Tibial artery (tissue), 4 donors: ENCODE measurements around the gene POR.

Source experiments
- DNase-seq, 2 donors: peaks; one replicate each; pipeline ENCODE4 v3.0.0-alpha.2; 2019
- H3K27ac ChIP-seq, 2 donors: fragments of 200-600 bp; sonication (generic) in 1 of 2; 1 replicate in 1 of 2; 2 replicates in 1 of 2; pipeline ENCODE4 v1.5.1; 2018 to 2019; ENCODE audit warnings: mild to moderate bottlenecking in 1 of 2
- H3K27me3 ChIP-seq, 2 donors: fragments of 200-600 bp; sonication (generic) in 1 of 2; one replicate each; pipeline versions ENCODE4 v1.5.1 to v1.6.0; 2016 to 2019
- H3K36me3 ChIP-seq, 3 donors: fragments of 200-600 bp; sonication (generic) in 2 of 3; one replicate each; pipeline ENCODE4 v1.5.1; 2016 to 2019; ENCODE audit warnings: mild to moderate bottlenecking in 2 of 3
- H3K4me1 ChIP-seq, 4 donors: fragments of 200-600 bp; sonication (generic) in 2 of 4; 1 replicate in 3 of 4; 2 replicates in 1 of 4; pipeline ENCODE4 v1.5.1; 2016 to 2019
- H3K4me3 ChIP-seq, 2 donors: fragments of 200-600 bp; sonication (generic) in 1 of 2; 1 replicate in 1 of 2; 2 replicates in 1 of 2; pipeline ENCODE4 v1.5.1; 2018 to 2019; ENCODE audit warnings: mild to moderate bottlenecking in 2 of 2
- H3K9me3 ChIP-seq, 3 donors: fragments of 200-600 bp; sonication (generic) in 1 of 3; one replicate each; pipeline ENCODE4 v1.5.1; 2016 to 2019
- CTCF ChIP-seq, 2 experiments: fragments of 200-600 bp in 1 of 2; fragments of 450-650 bp in 1 of 2; IDR thresholded peaks; one replicate each; pipeline ENCODE4 v1.5.1; 2017 to 2019; ENCODE audit warnings: antibody characterized with exemption in 2 of 2, mild to moderate bottlenecking in 1 of 2, moderate library complexity in 1 of 2
- intact Hi-C: fragments of 100-400 bp; cut with DNase I; formaldehyde crosslinking; loops from one replicate; pipeline ENCODE4 v1.15.0; 2023; ENCODE audit warnings: low total_unique reads

Gene POR

GRCh38 chr7:75981203-75981452 lies 66.2 kb downstream of the POR start:
- intact Hi-C loops: no loop called here
- Histone ChIP-seq H3K4me3 (no peak overlapping the region), H3K27ac (no peak overlapping the region), H3K9me3 (no peaks in the 10 kb centered on the region), H3K4me1 (peaks cover 0 to 14% (median 9%) of the 10 kb centered on the region in 4 donors), H3K27me3 (no peaks in the 10 kb centered on the region), H3K36me3 (peaks cover 22 to 71% (median 69%) of the 10 kb centered on the region in 3 donors)
- TF ChIP-seq CTCF (IDR thresholded peaks at IDR 0.05): no peak
- DNase-seq: no peak

GRCh38 chr7:75981453-75982305 lies 66.7 kb downstream of the POR start:
- Histone ChIP-seq H3K9me3 (no peaks in the 10 kb centered on the region), H3K36me3 (peaks cover 27 to 76% (median 74%) of the 10 kb centered on the region in 3 donors), H3K4me3 (no peak overlapping the region), H3K27ac (no peak overlapping the region), H3K27me3 (no peaks in the 10 kb centered on the region), H3K4me1 (peaks cover 0 to 14% (median 9%) of the 10 kb centered on the region in 4 donors)
- TF ChIP-seq CTCF (IDR thresholded peaks at IDR 0.05): no peak
- intact Hi-C loops: no loop called here
- peak in 1 of 2 donors; percentile 67 for DNase-seq

- peak in 1 of 2 donors; percentile 66 for DNase-seq
- H3K27ac ChIP-seq: peak overlapping the region in 1 of 2 donors; percentile 19
- H3K4me3 ChIP-seq: no peak overlapping the region
- intact Hi-C loops: no loop called here
- H3K36me3 ChIP-seq: peaks cover 35 to 84% (median 82%) of the 10 kb centered on the region in 3 donors
- TF ChIP-seq CTCF (IDR thresholded peaks at IDR 0.05): no peak
- H3K4me1 ChIP-seq: peaks cover 0 to 9% (median 5%) of the 10 kb centered on the region in 4 donors
- H3K27me3 ChIP-seq: no peaks in the 10 kb centered on the region
- H3K9me3 ChIP-seq: no peaks in the 10 kb centered on the region
Measured at GRCh38 chr7:75982306-75983064, 67.5 kb downstream of the POR start.

- Histone ChIP-seq H3K4me3 (no peak overlapping the region), H3K27ac (peak overlapping the region in 1 of 2 donors; percentile 16), H3K4me1 (no peaks in the 10 kb centered on the region), H3K9me3 (no peaks in the 10 kb centered on the region), H3K27me3 (no peaks in the 10 kb centered on the region), H3K36me3 (peaks cover 39 to 94% (median 91%) of the 10 kb centered on the region in 3 donors)
- no peak for TF ChIP-seq CTCF (IDR thresholded peaks at IDR 0.05)
- peak in 1 of 2 donors; percentile 68 for DNase-seq
- intact Hi-C loops: no loop called here
Measured at GRCh38 chr7:75983471-75984129, 68.6 kb downstream of the POR start.

GRCh38 chr7:75984130-75985008 lies 69.4 kb downstream of the POR start:
- Histone ChIP-seq H3K36me3 (peaks cover 39 to 91% (median 89%) of the 10 kb centered on the region in 3 donors), H3K4me3 (no peak overlapping the region), H3K4me1 (peaks cover 0 to 5% (median 4%) of the 10 kb centered on the region in 4 donors), H3K9me3 (no peaks in the 10 kb centered on the region), H3K27ac (peak overlapping the region in 1 of 2 donors; percentile 16), H3K27me3 (no peaks in the 10 kb centered on the region)
- no peak for TF ChIP-seq CTCF (IDR thresholded peaks at IDR 0.05)
- peak in 1 of 2 donors; percentile 68 for DNase-seq
- intact Hi-C loops: no loop called here
